IPS-NIHi7 (cell line): Measurements from ENCODE around the gene USH1G.

Experiments used
- DNase-seq: peaks from one replicate; pipeline ENCODE4 v3.0.0; 2012; ENCODE audit warnings: mixed read lengths; ENCODE audit errors: extremely low spot score

USH1G gene

GRCh38 chr17:74903671-74904070, 19.4 kb downstream of the USH1G start:
- no peak for DNase-seq

GRCh38 chr17:74903034-74903433, 20.0 kb downstream of the USH1G start:
- no peak for DNase-seq

GRCh38 chr17:74901353-74902135, 21.5 kb downstream of the USH1G start:
- DNase-seq = no peak

- DNase-seq = no peak
Measured at GRCh38 chr17:74900208-74900607, 22.8 kb downstream of the USH1G start.

GRCh38 chr17:74898376-74898946, 24.6 kb downstream of the USH1G start:
- no peak for DNase-seq

GRCh38 chr17:74893936-74894671, 29.0 kb downstream of the USH1G start:
- no peak for DNase-seq

- DNase-seq = peak; percentile 66
Measured at GRCh38 chr17:74892974-74893911, 29.8 kb downstream of the USH1G start, which contains the start of gene FADS6. TSS of gene FADS6 (minus strand) at chr17:74893633. CDS start at chr17:74893595, 38 bp downstream.

GRCh38 chr17:74892013-74892841, 30.8 kb downstream of the USH1G start:
- no peak for DNase-seq

GRCh38 chr17:74890554-74890953, 32.5 kb downstream of the USH1G start:
- DNase-seq = no peak

- DNase-seq = no peak
Measured at GRCh38 chr17:74888469-74888868, 34.6 kb downstream of the USH1G start.

- no peak for DNase-seq
Measured at GRCh38 chr17:74883241-74883745, 39.8 kb downstream of the USH1G start.

- DNase-seq = no peak
Measured at GRCh38 chr17:74882517-74883240, 40.4 kb downstream of the USH1G start.

GRCh38 chr17:74881073-74881472, 42.0 kb downstream of the USH1G start:
- DNase-seq = no peak

- DNase-seq = no peak
Measured at GRCh38 chr17:74879308-74879707, 43.7 kb downstream of the USH1G start.

- no peak for DNase-seq
Measured at GRCh38 chr17:74878658-74879057, 44.4 kb downstream of the USH1G start.

GRCh38 chr17:74877592-74878548, 45.2 kb downstream of the USH1G start:
- DNase-seq = no peak

- no peak for DNase-seq
Measured at GRCh38 chr17:74875977-74876593, 47.0 kb downstream of the USH1G start.
